Glomerular endothelial cell (primary cell): Measurements from ENCODE around the gene ZCCHC3. TPM values are rescaled to one million over a fixed set of nuclear protein-coding genes. Genes with fewer than 3 reads are reported as not detected.
"Not testable (repeated sequence)": the region's sequence is repeated elsewhere in the genome, so short reads cannot be mapped to it uniquely, and the experiment has no call there.

Source experiments
- DNase-seq: peaks from one replicate; pipeline ENCODE4 v3.0.0-alpha.2; 2011; ENCODE audit warnings: low read depth, low spot score; ENCODE audit errors: extremely low read depth
- total RNA-seq: library from RNA; depleted of rRNA; stranded (reverse); fragments of >200 nt; gene quantifications from 2 replicates; pipeline ENCODE4 v1.2.3, GENCODE V29; 2015

ZCCHC3 gene
- total RNA-seq, 1 donor from 2014 or later, result 19.5 TPM

DNA sequence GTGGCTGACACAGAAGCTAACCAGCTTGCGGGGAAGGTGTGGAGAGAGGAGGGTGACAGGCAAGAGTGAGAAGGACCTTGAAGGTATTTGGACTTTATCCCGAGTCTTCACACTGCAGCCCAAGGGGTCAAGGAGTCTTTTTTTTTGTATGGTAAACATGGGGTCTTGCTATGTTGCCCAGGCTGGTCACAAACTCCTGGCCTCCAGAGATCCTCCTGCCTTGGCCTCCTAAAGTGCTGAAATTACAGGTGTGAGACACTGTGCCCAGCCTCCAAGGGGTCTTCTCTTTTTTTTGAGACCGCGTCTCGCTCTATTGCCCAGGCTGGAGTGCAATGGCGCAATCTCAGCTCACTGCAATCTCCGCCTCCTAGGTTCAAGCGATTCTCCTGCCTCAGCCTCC is 37.2 kb downstream of the ZCCHC3 start:
- no peak for DNase-seq

DNA sequence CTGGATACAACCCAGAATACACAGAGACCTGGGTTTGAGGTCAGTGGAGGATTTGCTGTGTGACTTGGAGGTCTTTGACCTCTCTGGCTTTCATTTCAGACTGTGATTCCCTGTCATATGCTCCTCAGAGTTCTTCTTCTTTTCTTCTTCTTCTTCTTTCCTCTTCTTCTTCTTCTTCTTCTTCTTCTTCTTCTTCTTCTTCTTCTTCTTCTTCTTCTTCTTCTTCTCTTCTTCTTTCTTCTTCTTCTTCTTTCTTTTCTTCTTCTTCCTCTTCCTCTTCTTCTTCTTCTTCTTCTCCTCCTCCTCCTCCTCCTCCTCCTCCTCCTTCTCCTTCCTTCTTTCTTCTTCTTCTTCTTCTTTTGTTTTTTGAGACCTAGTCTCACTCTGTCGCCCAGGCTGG is 38.7 kb downstream of the ZCCHC3 start:
- DNase-seq, result not testable (repeated sequence)

- DNase-seq, result no peak
Observed at GRCh38 chr20:341682-342081, 44.3 kb downstream of the ZCCHC3 start.

DNA sequence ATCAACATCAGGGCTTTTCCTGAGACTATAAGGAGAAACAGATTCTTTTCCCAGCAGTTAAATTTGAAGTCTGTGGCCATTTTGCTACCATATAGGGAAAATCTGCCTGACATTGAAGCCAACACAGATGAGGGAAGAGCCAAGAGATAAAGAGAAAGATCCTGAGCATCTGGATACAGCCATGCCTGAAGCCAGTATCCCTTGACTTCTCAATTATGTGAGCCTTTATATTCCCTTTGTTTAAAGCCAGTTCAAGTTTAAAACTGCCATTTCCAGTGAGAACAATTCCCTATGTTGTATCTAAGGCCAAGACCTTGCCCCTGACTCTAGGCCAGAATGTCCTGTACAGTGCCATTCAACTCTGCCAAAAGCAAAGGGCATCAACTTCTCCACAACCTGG is 45.7 kb downstream of the ZCCHC3 start:
- DNase-seq, result no peak

GRCh38 chr20:346033-346639 is 48.8 kb downstream of the ZCCHC3 start:
- DNase-seq, result no peak

DNA sequence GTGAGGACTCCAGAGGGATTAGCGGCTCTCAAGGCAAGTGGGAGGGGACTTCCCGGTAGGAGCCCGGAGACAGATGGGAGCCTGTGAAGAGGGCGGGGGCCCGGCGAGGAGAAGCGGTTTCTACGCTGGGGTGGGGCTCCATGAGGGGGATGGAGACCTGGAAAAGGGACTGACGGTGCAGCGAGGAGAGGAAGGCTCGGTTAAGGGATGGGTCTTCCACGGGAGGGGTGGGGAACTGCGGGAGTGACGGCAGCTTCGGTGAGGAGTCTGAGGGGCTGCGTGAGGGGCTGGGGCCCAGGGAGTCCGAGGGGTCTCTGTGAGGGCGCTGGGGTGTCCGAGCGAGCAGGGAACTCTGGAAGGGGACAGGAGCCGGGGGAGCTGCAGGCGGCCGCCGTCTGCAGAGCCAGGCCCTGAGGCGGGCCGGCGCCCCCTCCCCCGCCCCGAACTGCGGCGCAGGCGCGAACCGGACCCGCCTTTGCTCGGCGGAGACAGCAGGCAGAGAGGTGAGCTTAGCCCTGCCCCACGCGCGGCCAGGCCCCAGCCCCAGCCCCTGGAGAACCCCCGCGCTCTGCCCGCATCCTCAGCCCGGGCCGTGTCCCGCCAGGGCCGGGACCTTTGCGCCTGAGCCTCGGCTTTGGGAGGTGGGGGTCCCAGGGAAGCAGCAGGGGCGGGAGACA is 49.4 kb downstream of the ZCCHC3 start, which contains the start of gene NRSN2:
NRSN2 (plus strand) TSS at position 472 of the 677 bp plus-strand sequence. CDS start 2,533 bp downstream, outside the sequence.
- DNase-seq, result no peak

- no peak for DNase-seq
Observed at GRCh38 chr20:347317-347639, 49.9 kb downstream of the ZCCHC3 start.

DNA sequence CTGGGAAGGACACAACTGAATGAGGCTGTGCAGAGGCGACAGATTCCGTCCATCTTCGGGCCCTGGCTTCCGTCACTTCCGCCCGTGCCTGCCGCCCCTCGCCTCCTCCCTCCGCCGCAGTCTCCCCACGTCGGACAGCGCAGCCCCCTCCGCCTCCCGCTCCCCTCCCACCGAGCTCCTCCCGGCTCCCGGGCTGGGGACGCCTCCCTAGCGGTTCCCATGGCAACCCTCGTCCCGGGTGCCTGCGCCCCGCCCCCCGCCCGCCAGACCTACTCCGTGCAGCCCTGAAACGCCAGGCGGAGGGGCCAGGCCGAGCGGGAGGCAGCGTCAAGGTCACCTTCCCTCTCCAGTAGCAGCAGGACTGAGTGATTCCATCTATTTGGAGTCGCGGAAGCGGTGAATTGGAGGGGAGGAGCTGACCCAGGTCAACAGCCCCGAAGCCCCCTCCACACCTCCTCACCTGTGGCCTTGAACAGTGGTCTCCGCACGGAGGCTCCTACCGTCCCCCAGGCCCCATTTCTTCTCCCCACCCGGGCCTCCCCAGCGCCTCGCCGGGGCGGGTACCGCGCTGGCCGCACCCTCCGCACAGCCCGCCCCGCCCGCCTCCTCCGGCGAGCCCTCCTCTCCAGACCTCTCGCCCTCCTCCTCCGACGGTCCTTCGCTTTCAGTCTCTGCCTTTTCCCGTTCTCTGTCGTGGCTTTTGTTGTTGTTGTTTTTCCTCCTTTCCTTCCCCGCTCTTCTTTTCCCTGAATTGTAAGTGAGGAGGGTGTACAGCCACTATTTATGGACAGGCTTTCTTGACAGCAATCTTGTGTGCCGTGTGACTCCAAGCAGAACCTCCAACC is 50.5 kb downstream of the ZCCHC3 start:
- DNase-seq, result no peak

GRCh38 chr20:348972-349841 is 51.8 kb downstream of the ZCCHC3 start:
- DNase-seq, result no peak

Other genes with a start within 250 kb of the ZCCHC3 start
- not detected in 2 replicates for gene DEFB125, start 209.9 kb upstream of the ZCCHC3 start, total RNA-seq
- gene DEFB126, start 155.0 kb upstream of the ZCCHC3 start, total RNA-seq, result not detected in 2 replicates
- gene DEFB127, start 140.1 kb upstream of the ZCCHC3 start, total RNA-seq, result not detected in 2 replicates
- gene DEFB128, start 107.9 kb upstream of the ZCCHC3 start, total RNA-seq, result not detected in 2 replicates
- not detected in 2 replicates for gene DEFB129, start 70.3 kb upstream of the ZCCHC3 start, total RNA-seq
- gene DEFB132, start 39.8 kb upstream of the ZCCHC3 start, total RNA-seq, result not detected in 2 replicates
- 5.7 and 9.7 TPM in 2 replicates for gene C20orf96, start 6.8 kb upstream of the ZCCHC3 start, total RNA-seq
- 18.7 and 19.0 TPM in 2 replicates for gene SOX12, start 28.0 kb downstream of the ZCCHC3 start, total RNA-seq
- 36.7 and 50.8 TPM in 2 replicates for gene NRSN2, start 49.5 kb downstream of the ZCCHC3 start, total RNA-seq
- 42.8 and 48.1 TPM in 2 replicates for gene TRIB3, start 83.2 kb downstream of the ZCCHC3 start, total RNA-seq
- gene RBCK1, start 110.7 kb downstream of the ZCCHC3 start, total RNA-seq, result 118 and 144 TPM in 2 replicates
- 27.8 and 40.8 TPM in 2 replicates for gene TBC1D20, start 165.0 kb downstream of the ZCCHC3 start, total RNA-seq
- 115 and 132 TPM in 2 replicates for gene CSNK2A1, start 246.2 kb downstream of the ZCCHC3 start, total RNA-seq